Stomach (tissue), 9 donors: ENCODE measurements around the gene SPATA9. TPM values are rescaled to one million over a fixed set of nuclear protein-coding genes. Genes with fewer than 3 reads are reported as not detected.
"Not testable (repeated sequence)": the region's sequence is repeated elsewhere in the genome, so short reads cannot be mapped to it uniquely, and the experiment has no call there.

ENCODE experiments used
- DNase-seq, 2 donors: peaks; one replicate each; pipeline versions ENCODE4 v3.0.0 to v3.0.0-alpha.2; 2013 to 2019
- H3K27ac ChIP-seq, 5 donors: fragments of 200-600 bp in 4 of 5; sonication (generic) in 4 of 5; one replicate each; pipeline ENCODE4 v1.5.1; 2013 to 2019; ENCODE audit warnings: mild to moderate bottlenecking in 1 of 5, moderate library complexity in 1 of 5
- H3K27me3 ChIP-seq, 3 donors: fragments of 200-600 bp; sonication (generic); one replicate each; pipeline ENCODE4 v1.5.1; 2017 to 2019; ENCODE audit warnings: mixed run types in 1 of 3
- H3K36me3 ChIP-seq, 4 donors: fragments of 200-600 bp; sonication (generic); 1 replicate in 3 of 4; 2 replicates in 1 of 4; pipeline ENCODE4 v1.5.1; 2016 to 2019
- H3K4me1 ChIP-seq, 4 donors: fragments of 200-600 bp; sonication (generic); one replicate each; pipeline ENCODE4 v1.5.1; 2016 to 2019
- H3K4me3 ChIP-seq, 4 donors: fragments of 200-600 bp; sonication (generic) in 3 of 4; one replicate each; pipeline ENCODE4 v1.5.1; 2016 to 2019; ENCODE audit warnings: mild to moderate bottlenecking in 1 of 4
- H3K9me3 ChIP-seq, 4 donors: fragments of 200-600 bp; sonication (generic); one replicate each; pipeline ENCODE4 v1.5.1; 2016 to 2019
- EP300 ChIP-seq: sonication (generic); formaldehyde crosslinking; IDR thresholded peaks from one replicate; pipeline ENCODE4 v1.6.1; 2017; ENCODE audit warnings: antibody characterized with exemption
- POLR2A ChIP-seq, 4 donors: fragments of 450-650 bp; IDR thresholded peaks; one replicate each; pipeline ENCODE4 v1.6.1; 2016; ENCODE audit warnings: antibody characterized with exemption in 4 of 4, control low read depth in 2 of 4, mild to moderate bottlenecking in 1 of 4, moderate library complexity in 1 of 4
- POLR2AphosphoS5 ChIP-seq, 3 donors: sonication (generic); formaldehyde crosslinking; IDR thresholded peaks; one replicate each; pipeline ENCODE4 v1.6.1; 2016; ENCODE audit warnings: antibody characterized with exemption in 3 of 3
- WGBS, 5 donors: extraction: QIAGEN DNeasy Blood & Tissue Kit in 3 of 5; methylation state at CpG; one replicate each; pipeline versions ENCODE4 v1.1.5 to v1.1.7; 2013 to 2018; 5-methylcytosine and 5-hydroxymethylcytosine counted together
- intact Hi-C: fragments of 100-400 bp; cut with DNase I; formaldehyde crosslinking; loops from one replicate; pipeline ENCODE4 v1.15.1; 2023; ENCODE audit warnings: low total_unique reads
- polyA plus RNA-seq, 3 donors: library from polyadenylated mRNA; stranded (reverse); fragments of 200-250 nt; gene quantifications; one replicate each; pipeline ENCODE4 v1.2.3, GENCODE V29; 2013
- total RNA-seq, 5 donors: library from RNA; depleted of rRNA; stranded (reverse); fragments of >200 nt; gene quantifications; one replicate each; pipeline versions ENCODE4 v1.1.0 to v1.2.3, GENCODE V29; 2014 to 2016
- TF ChIP-seq, protein P1 (sequence below), 7 experiments: fragments of 450-650 bp in 4 of 7; fragments of 200-600 bp in 3 of 7; sonication (generic) in 3 of 7; IDR thresholded peaks; one replicate each; pipeline ENCODE4 v1.5.1; 2016 to 2019; ENCODE audit warnings: antibody characterized with exemption in 7 of 7, control low read depth in 2 of 7, mild to moderate bottlenecking in 1 of 7
- donor health status: healthy with polysubstance abuse.
- donor health status: Bipolar disorder and iron deficiency.
- donor health status: healthy.

Gene SPATA9
- total and polyA plus RNA-seq, 8 donors, result 0.35 to 0.55 TPM; not detected in 6

DNA sequence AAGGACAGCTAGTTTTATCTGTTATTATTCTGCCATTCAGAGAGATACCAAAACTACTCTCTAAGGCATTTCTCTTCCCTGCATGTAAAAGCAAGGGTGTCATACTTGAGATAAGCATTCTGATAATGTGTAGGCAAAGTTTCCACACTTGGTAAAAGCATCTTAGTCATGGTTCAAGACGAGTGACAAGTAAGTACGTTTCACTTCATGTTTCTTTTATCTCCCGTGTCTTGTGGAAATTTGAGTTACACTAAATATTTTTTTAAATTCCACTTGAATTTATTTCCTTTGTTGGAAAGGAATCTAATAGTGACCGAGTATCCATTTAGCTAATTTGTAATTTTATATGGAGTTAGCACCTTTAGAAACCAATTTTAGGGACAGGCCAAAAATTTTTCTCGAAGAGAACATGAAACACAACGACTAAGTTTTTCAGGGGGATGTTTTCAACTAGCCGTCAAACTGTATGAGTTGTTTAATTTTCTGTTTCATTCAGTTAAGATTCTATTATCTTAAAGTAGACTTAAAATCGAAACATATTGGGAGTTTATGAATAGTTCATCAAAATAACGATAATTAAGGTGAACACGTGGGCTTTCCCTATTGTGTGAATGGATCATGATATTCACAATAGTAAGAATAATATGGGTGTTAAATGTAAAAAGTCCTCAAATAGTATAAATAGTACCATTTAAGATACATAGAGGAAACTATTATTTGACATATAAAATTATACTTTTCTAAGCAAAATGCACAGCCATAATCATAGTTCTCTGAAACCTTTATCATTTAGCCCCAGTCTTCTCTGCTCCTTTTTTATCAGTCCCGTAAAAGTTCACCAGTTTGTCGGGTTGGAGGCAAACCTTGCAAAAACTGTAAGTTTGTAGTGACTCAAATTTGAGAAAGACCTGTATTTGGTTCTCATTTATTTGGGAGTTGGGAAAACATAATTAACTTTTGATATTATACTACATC, 34.6 kb downstream of the SPATA9 start:
- Histone ChIP-seq H3K36me3 (peaks cover 0 to 8% (median 4%) of the 10 kb centered on the region in 4 donors), H3K4me1 (peaks cover 12 to 33% (median 24%) of the 10 kb centered on the region in 4 donors), H3K9me3 (no peaks in the 10 kb centered on the region), H3K4me3 (peak overlapping the region in 1 of 4 donors; percentile 46), H3K27me3 (no peaks in the 10 kb centered on the region), H3K27ac (peak overlapping the region in 4 of 5 donors; percentile 95 to 99 (median 96))
- intact Hi-C loops, result loop anchor here (10.0 kb wide), 2 partner anchors 137 to 197 kb away; no protein-coding TSS in a partner anchor
- WGBS, 5 donors, result 70 to 76% (median 72%) methylated on average over 12 of the region's 12 CpGs
- DNase-seq, result peak in 1 of 2 donors; percentile 16
- TF ChIP-seq POLR2A (IDR thresholded peaks at IDR 0.05) (no peak), POLR2AphosphoS5 (IDR thresholded peaks at IDR 0.05) (peak in 2 of 3 donors; percentile 32 to 35)

DNA sequence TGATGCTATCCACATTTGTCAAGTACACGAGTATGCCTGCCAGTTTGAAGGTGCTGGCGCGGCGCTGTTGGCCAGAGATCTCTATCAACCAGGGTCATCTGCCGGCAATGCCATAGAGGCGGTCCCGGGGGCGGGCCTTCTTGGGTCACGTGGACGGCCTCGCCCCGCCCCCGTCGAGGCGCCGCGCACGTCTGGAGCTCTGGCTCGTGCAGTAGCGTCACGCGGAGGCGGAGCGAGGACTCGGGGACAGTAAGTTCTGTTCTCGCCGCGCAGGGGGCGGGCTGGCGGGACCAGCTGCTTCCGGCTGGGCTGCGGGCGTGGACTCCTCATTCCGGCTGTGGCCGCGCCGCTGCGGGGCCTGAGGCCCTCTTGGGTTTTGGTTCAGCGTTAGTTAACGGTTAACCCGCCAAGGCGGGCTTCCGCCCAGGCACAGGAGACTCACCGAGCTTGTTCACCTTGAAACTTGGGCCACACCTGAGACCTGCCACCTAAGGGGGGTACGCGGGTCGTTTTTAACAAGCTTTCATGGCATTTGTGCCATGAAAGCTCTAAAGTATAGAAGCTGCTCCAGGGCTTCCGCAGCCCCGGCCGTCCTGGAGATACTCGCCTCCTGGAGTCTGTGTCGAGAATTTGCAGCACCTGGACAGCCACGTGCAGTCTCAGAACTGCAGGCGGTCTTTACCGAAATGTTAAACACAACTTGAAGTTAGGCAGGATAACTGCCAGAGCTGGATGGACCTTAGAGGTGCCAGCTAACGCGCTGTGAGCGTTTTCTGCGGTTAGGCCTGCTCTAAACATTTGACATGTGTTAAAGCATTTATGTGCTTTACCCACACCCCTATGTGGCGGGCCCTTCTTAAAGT, 36.0 kb downstream of the SPATA9 start, which contains the start of gene RFESD:
Gene RFESD, plus strand, starts transcription at position 209 of the 863 bp plus-strand sequence. CDS start 5,495 bp downstream, outside the sequence.
- no peaks in the 10 kb centered on the region for H3K9me3 ChIP-seq
- H3K4me1 ChIP-seq, result peaks cover 17 to 40% (median 28%) of the 10 kb centered on the region in 4 donors
- peak within 1 kb of the TSS; percentile 38 to 53 (median 49) for H3K4me3 ChIP-seq
- H3K27me3 ChIP-seq, result no peaks in the 10 kb centered on the region
- peak; percentile 99 to 100 for DNase-seq
- TF ChIP-seq, protein P1, sequence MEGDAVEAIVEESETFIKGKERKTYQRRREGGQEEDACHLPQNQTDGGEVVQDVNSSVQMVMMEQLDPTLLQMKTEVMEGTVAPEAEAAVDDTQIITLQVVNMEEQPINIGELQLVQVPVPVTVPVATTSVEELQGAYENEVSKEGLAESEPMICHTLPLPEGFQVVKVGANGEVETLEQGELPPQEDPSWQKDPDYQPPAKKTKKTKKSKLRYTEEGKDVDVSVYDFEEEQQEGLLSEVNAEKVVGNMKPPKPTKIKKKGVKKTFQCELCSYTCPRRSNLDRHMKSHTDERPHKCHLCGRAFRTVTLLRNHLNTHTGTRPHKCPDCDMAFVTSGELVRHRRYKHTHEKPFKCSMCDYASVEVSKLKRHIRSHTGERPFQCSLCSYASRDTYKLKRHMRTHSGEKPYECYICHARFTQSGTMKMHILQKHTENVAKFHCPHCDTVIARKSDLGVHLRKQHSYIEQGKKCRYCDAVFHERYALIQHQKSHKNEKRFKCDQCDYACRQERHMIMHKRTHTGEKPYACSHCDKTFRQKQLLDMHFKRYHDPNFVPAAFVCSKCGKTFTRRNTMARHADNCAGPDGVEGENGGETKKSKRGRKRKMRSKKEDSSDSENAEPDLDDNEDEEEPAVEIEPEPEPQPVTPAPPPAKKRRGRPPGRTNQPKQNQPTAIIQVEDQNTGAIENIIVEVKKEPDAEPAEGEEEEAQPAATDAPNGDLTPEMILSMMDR (IDR thresholded peaks at IDR 0.05), result peak in 1 of 7 experiments; percentile 21
- peak in 2 of 4 donors; percentile 89 to 92 for TF ChIP-seq POLR2A (IDR thresholded peaks at IDR 0.05)
- TF ChIP-seq EP300, result peak; percentile 99
- TF ChIP-seq POLR2AphosphoS5 (IDR thresholded peaks at IDR 0.05), result peak; percentile 97 to 100 (median 99)
- peak within 1 kb of the TSS; percentile 95 to 99 (median 96) for H3K27ac ChIP-seq
- H3K36me3 ChIP-seq, result no peaks in the 10 kb centered on the region
- 0 to 2% (median 1%) methylated on average over 30 to 60 of the region's 60 CpGs for WGBS, 5 donors
- intact Hi-C loops, result loop anchor here (10.0 kb wide), 2 partner anchors 138 to 198 kb away; no protein-coding TSS in a partner anchor

DNA sequence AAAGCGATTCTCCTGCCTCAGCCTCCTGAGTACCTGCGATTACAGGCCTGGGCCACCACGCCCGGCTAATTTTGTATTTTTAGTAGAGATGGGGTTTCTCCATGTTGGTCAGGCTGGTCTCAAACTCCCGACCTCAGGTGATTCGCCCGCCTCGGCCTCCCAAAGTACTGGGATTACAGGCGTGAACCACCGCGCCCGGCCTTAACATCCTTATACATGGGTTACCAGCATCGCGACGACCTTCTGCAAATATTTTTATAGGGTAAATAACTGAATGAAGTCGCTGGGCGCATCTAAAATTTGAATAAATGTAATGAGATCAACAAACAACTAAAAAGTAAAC, 36.6 kb downstream of the SPATA9 start:
- Histone ChIP-seq H3K4me1 (peaks cover 17 to 45% (median 31%) of the 10 kb centered on the region in 4 donors), H3K4me3 (peak overlapping the region; percentile 38 to 53 (median 49)), H3K27ac (peak overlapping the region; percentile 95 to 99 (median 96))
- not testable (repeated sequence) for H3K27me3 ChIP-seq, DNase-seq, H3K9me3 ChIP-seq, H3K36me3 ChIP-seq
- intact Hi-C loops, result loop anchor here (10.0 kb wide), 2 partner anchors 139 to 199 kb away; no protein-coding TSS in a partner anchor
- 55 to 79% (median 66%) methylated on average over 15 to 17 of the region's 17 CpGs for WGBS, 5 donors

DNA sequence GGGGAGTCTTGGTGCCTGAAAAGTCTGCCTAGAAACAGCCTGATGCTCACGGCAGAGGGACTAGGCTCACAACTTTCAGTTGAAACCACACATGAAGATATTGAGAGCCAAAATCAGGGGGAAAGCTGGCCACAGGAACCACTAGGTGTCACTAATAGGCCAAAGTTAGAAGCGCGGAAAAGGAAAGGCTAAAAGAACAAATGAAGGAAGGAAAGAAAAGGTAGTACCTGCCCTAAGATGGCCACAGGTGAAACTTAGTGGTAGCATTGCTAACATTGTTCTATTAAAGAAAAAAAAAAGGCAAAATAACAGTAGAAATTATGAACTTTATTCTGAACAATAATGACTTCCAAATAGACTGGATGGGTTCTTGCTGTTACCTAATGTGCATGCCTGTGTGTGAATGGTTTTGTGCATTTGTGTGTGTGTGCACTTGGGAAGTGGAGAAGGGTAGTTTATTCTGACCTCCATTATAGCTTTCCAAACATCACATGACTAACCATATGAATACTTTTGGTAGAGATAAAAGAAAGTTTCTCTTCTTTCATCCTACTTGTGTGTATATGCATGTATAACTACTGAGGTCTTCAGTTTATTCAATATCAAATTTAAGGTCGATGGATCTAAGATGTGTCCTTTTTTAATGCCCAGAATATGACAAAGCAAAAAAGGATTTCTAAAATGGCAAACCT, 38.3 kb downstream of the SPATA9 start:
- H3K4me3 ChIP-seq, result no peak overlapping the region
- intact Hi-C loops, result loop anchor here (10.0 kb wide), 2 partner anchors 140 to 200 kb away; no protein-coding TSS in a partner anchor
- peaks cover 17 to 54% (median 34%) of the 10 kb centered on the region in 4 donors for H3K4me1 ChIP-seq
- H3K36me3 ChIP-seq, result no peaks in the 10 kb centered on the region
- no peaks in the 10 kb centered on the region for H3K27me3 ChIP-seq
- no peaks in the 10 kb centered on the region for H3K9me3 ChIP-seq
- DNase-seq, result peak; percentile 64 to 83
- WGBS, 5 donors, result 11 to 19% (median 16%) methylated on average over 4 of the region's 4 CpGs
- H3K27ac ChIP-seq, result peak overlapping the region; percentile 75 to 99 (median 96)
- TF ChIP-seq POLR2AphosphoS5 (IDR thresholded peaks at IDR 0.05) (peak in 1 of 3 donors; percentile 51), POLR2A (IDR thresholded peaks at IDR 0.05) (no peak)
- TF ChIP-seq, protein P1 (IDR thresholded peaks at IDR 0.05), result peak in 5 of 7 experiments; percentile 49 to 90 (median 73)
